Hepatocyte (in vitro differentiated cells): Measurements from ENCODE around the gene RXRA.

ENCODE experiments used
- CTCF ChIP-seq: fragments of 200-600 bp; sonication (generic); IDR thresholded peaks from 2 replicates; pipeline ENCODE4 v1.5.1; 2016; ENCODE audit warnings: antibody characterized with exemption, mild to moderate bottlenecking; ENCODE audit not compliant: poor library complexity
- EZH2phosphoT487 ChIP-seq: fragments of 200-600 bp; sonication (generic); IDR thresholded peaks from one replicate; pipeline ENCODE4 v1.6.1; 2018; ENCODE audit warnings: antibody characterized with exemption, mild to moderate bottlenecking, low read depth, moderate library complexity; ENCODE audit not compliant: unreplicated experiment, severe bottlenecking

- TF ChIP-seq CTCF (no peak), EZH2phosphoT487 (no peak)
These were observed 82.9 kb downstream of the RXRA start for GRCh38 chr9:134408939-134409737.
